Liver (tissue), 9 donors: Measurements from ENCODE around the gene PTMS. TPM values are rescaled to one million over a fixed set of nuclear protein-coding genes. Genes with fewer than 3 reads are reported as not detected.

Experiments
- DNase-seq: peaks from one replicate; pipeline ENCODE4 v3.0.0-alpha.2; 2017; ENCODE audit warnings: low spot score
- H3K27ac ChIP-seq, 2 donors: one replicate each; pipeline ENCODE4 v1.7.0; 2013; ENCODE audit warnings: inconsistent platforms in 2 of 2, low read length in 2 of 2, control low read depth in 1 of 2, low read depth in 1 of 2, mild to moderate bottlenecking in 1 of 2
- H3K27me3 ChIP-seq, 4 donors: one replicate each; pipeline versions ENCODE4 v1.6.1 to v1.7.0; 2013; ENCODE audit warnings: low read length in 3 of 4, inconsistent platforms in 1 of 4, mild to moderate bottlenecking in 1 of 4, moderate library complexity in 1 of 4; ENCODE audit not compliant: control insufficient read depth in 4 of 4, insufficient read depth in 4 of 4
- H3K36me3 ChIP-seq, 4 donors: one replicate each; pipeline versions ENCODE4 v1.6.1 to v1.7.0; 2013; ENCODE audit warnings: low read length in 3 of 4, mild to moderate bottlenecking in 3 of 4, low read depth in 1 of 4, moderate library complexity in 1 of 4; ENCODE audit not compliant: control insufficient read depth in 4 of 4, insufficient read depth in 3 of 4
- H3K4me1 ChIP-seq, 4 donors: one replicate each; pipeline versions ENCODE4 v1.6.1 to v1.7.0; 2013; ENCODE audit warnings: low read length in 3 of 4, mild to moderate bottlenecking in 3 of 4, moderate library complexity in 1 of 4; ENCODE audit not compliant: control insufficient read depth in 4 of 4, insufficient read depth in 4 of 4
- H3K4me3 ChIP-seq, 3 donors: one replicate each; pipeline versions ENCODE4 v1.6.1 to v1.7.0; 2013; ENCODE audit warnings: low read length in 3 of 3, control low read depth in 1 of 3, low read depth in 1 of 3, mild to moderate bottlenecking in 1 of 3
- H3K9ac ChIP-seq, 2 donors: one replicate each; pipeline ENCODE4 v1.7.0; 2013; ENCODE audit warnings: low read length in 2 of 2, mild to moderate bottlenecking in 2 of 2, moderate library complexity in 2 of 2, control low read depth in 1 of 2, low read depth in 1 of 2
- H3K9me3 ChIP-seq, 4 donors: one replicate each; pipeline versions ENCODE4 v1.6.1 to v1.7.0; 2013; ENCODE audit warnings: low read length in 3 of 4; ENCODE audit not compliant: control insufficient read depth in 4 of 4
- ATF3 ChIP-seq: IDR thresholded peaks from 2 replicates; pipeline ENCODE4 v1.6.1; 2016; ENCODE audit warnings: antibody characterized with exemption
- CTCF ChIP-seq: fragments of 150-350 bp; IDR thresholded peaks from 2 replicates; pipeline ENCODE4 v1.5.1; 2017; ENCODE audit warnings: improper control_type of control experiment, low read depth, low read length; ENCODE audit not compliant: missing input control
- EGR1 ChIP-seq, 2 donors: IDR thresholded peaks; 2 replicates each; pipeline ENCODE4 v1.6.1; 2016 to 2018; ENCODE audit warnings: antibody characterized with exemption in 2 of 2, low read depth in 2 of 2
- FOXA2 ChIP-seq: IDR thresholded peaks from 2 replicates; pipeline ENCODE4 v1.6.1; 2016; ENCODE audit warnings: antibody characterized with exemption
- GABPA ChIP-seq, 2 donors: IDR thresholded peaks in 1 of 2; conservative IDR thresholded peaks in 1 of 2; 2 replicates each; pipeline ENCODE4 v1.6.1; 2016; ENCODE audit warnings: antibody characterized with exemption in 2 of 2, mild to moderate bottlenecking in 1 of 2, moderate library complexity in 1 of 2
- HNF4A ChIP-seq, 2 donors: conservative IDR thresholded peaks; 2 replicates each; pipeline ENCODE4 v1.6.1; 2016; ENCODE audit warnings: antibody characterized with exemption in 2 of 2, mild to moderate bottlenecking in 2 of 2
- HNF4G ChIP-seq: IDR thresholded peaks from 2 replicates; pipeline ENCODE4 v1.6.1; 2016; ENCODE audit warnings: antibody characterized with exemption
- JUND ChIP-seq, 2 donors: IDR thresholded peaks; 2 replicates each; pipeline ENCODE4 v1.6.1; 2016; ENCODE audit warnings: antibody characterized with exemption in 2 of 2
- MAX ChIP-seq: IDR thresholded peaks from 2 replicates; pipeline ENCODE4 v1.6.1; 2016; ENCODE audit warnings: antibody characterized with exemption
- RAD21 ChIP-seq, 2 donors: IDR thresholded peaks; 2 replicates each; pipeline ENCODE4 v1.6.1; 2016; ENCODE audit warnings: antibody characterized with exemption in 2 of 2, mild to moderate bottlenecking in 2 of 2
- REST ChIP-seq: IDR thresholded peaks from 2 replicates; pipeline ENCODE4 v1.6.1; 2016; ENCODE audit warnings: antibody characterized with exemption, mild to moderate bottlenecking
- SP1 ChIP-seq: IDR thresholded peaks from 2 replicates; pipeline ENCODE4 v1.6.1; 2018; ENCODE audit warnings: antibody characterized with exemption, mild to moderate bottlenecking
- TAF1 ChIP-seq: conservative IDR thresholded peaks from 2 replicates; pipeline ENCODE4 v1.6.1; 2016; ENCODE audit warnings: antibody characterized with exemption, mild to moderate bottlenecking
- YY1 ChIP-seq: IDR thresholded peaks from 2 replicates; pipeline ENCODE4 v1.6.1; 2016; ENCODE audit warnings: antibody characterized with exemption, mild to moderate bottlenecking
- ZBTB33 ChIP-seq: IDR thresholded peaks from 2 replicates; pipeline ENCODE4 v1.6.1; 2016; ENCODE audit warnings: antibody characterized with exemption
- WGBS: extraction: QIAGEN DNeasy Blood & Tissue Kit; methylation state at CpG from one replicate; pipeline ENCODE4 v1.1.7; 2013; 5-methylcytosine and 5-hydroxymethylcytosine counted together
- polyA plus RNA-seq, 2 donors: library from polyadenylated mRNA; stranded (reverse) in 1 of 2; unstranded in 1 of 2; fragments of 200-250 nt in 1 of 2; fragments of >200 nt in 1 of 2; fragmentation: Nextera tagmentation in 1 of 2; extraction: Ambion mirVana in 1 of 2; gene quantifications; one replicate each; pipeline versions ENCODE4 v1.2.1 to v1.2.3, GENCODE V29; 2013 to 2015
- total RNA-seq, 2 donors: library from RNA; depleted of rRNA; stranded (reverse); fragments of >200 nt; gene quantifications; one replicate each; pipeline ENCODE4 v1.2.3, GENCODE V29; 2014
- donor health status: healthy.
- donor health status: healthy.
- donor health status: healthy.
- donor health status: healthy.
- donor health status: healthy.

Gene PTMS
- total and polyA plus RNA-seq, 4 donors: 26.3 to 261 (median 104) TPM

GRCh38 chr12:6810758-6811157, 44.6 kb downstream of the PTMS start:
- Histone ChIP-seq H3K4me1 (no peaks in the 10 kb centered on the region), H3K27ac (no peak overlapping the region), H3K4me3 (no peak overlapping the region), H3K36me3 (no peaks in the 10 kb centered on the region), H3K9me3 (no peaks in the 10 kb centered on the region), H3K27me3 (no peaks in the 10 kb centered on the region), H3K9ac (no peak overlapping the region)
- TF ChIP-seq EGR1 (IDR thresholded peaks at IDR 0.05; ENCODE audit: low read depth in 2 of 2) (no peak), FOXA2 (no peak), SP1 (no peak), MAX (no peak)
- WGBS: 83% methylated on average over 1 of the region's 1 CpG
- no peak for DNase-seq

GRCh38 chr12:6813363-6813762, 47.2 kb downstream of the PTMS start:
- TF ChIP-seq HNF4A (conservative IDR thresholded peaks at IDR 0.05) (no peak), JUND (IDR thresholded peaks at IDR 0.05) (no peak), RAD21 (IDR thresholded peaks at IDR 0.05) (no peak), REST (no peak), MAX (no peak), EGR1 (IDR thresholded peaks at IDR 0.05; ENCODE audit: low read depth in 2 of 2) (no peak), SP1 (no peak), ATF3 (no peak), GABPA (IDR thresholded peaks at IDR 0.05 in 1 of 2, conservative IDR thresholded peaks at IDR 0.05 in 1 of 2) (no peak), FOXA2 (no peak), YY1 (no peak), ZBTB33 (no peak)
- DNase-seq: no peak
- Histone ChIP-seq H3K27ac (no peak overlapping the region), H3K36me3 (no peaks in the 10 kb centered on the region), H3K27me3 (no peaks in the 10 kb centered on the region), H3K4me1 (peaks cover 0 to 8% (median 4%) of the 10 kb centered on the region in 4 donors), H3K9ac (no peak overlapping the region), H3K4me3 (no peak overlapping the region), H3K9me3 (no peaks in the 10 kb centered on the region)
- 79% methylated on average over 4 of the region's 4 CpGs for WGBS

- 78% methylated on average over 3 of the region's 3 CpGs for WGBS
- no peak for TF ChIP-seq SP1
- TF ChIP-seq EGR1 (IDR thresholded peaks at IDR 0.05; ENCODE audit: low read depth in 2 of 2): no peak
- no peak for TF ChIP-seq TAF1
- no peak for TF ChIP-seq YY1
- TF ChIP-seq MAX: no peak
- no peak for TF ChIP-seq ATF3
- TF ChIP-seq CTCF: no peak
- no peak for TF ChIP-seq HNF4A (conservative IDR thresholded peaks at IDR 0.05)
- TF ChIP-seq HNF4G: no peak
- Histone ChIP-seq H3K9ac (no peak overlapping the region), H3K4me1 (peaks cover 0 to 33% (median 25%) of the 10 kb centered on the region in 4 donors), H3K9me3 (no peaks in the 10 kb centered on the region), H3K27ac (no peak overlapping the region), H3K36me3 (no peaks in the 10 kb centered on the region), H3K4me3 (no peak overlapping the region), H3K27me3 (no peaks in the 10 kb centered on the region)
- no peak for DNase-seq
Measured at GRCh38 chr12:6816598-6816997, 50.4 kb downstream of the PTMS start.
